HEK293T (cell line): Measurements from ENCODE around the gene NEURL2.
A peak's percentile ranks its signal among the peaks of the same experiment; 100 is the strongest.

Experiments used
- CTCF ChIA-PET: fragments of 350-600 bp; formaldehyde crosslinking; extraction: SDS; loops from one replicate; lab custom pipeline; 2021; ENCODE audit warnings: antibody characterized with exemption, inconsistent platforms; lab: Yijun Ruan, JAX
- POLR2A ChIA-PET: fragments of 350-600 bp; formaldehyde crosslinking; extraction: SDS; loops from one replicate; lab custom pipeline; 2020; ENCODE audit warnings: antibody characterized with exemption, inconsistent platforms; lab: Yijun Ruan, JAX
- DNase-seq: peaks from one replicate; pipeline ENCODE4 v3.0.0; 2012; ENCODE audit warnings: mixed read lengths; ENCODE audit errors: extremely low spot score
- ARNT ChIP-seq: fragments of 450-650 bp; IDR thresholded peaks from 2 replicates; pipeline ENCODE4 v1.6.1; 2017; ENCODE audit warnings: mild to moderate bottlenecking
- BHLHE40 ChIP-seq: fragments of 450-650 bp; IDR thresholded peaks from 2 replicates; pipeline ENCODE4 v1.6.1; 2016; ENCODE audit warnings: mild to moderate bottlenecking, moderate library complexity, borderline replicate concordance
- CTBP1 ChIP-seq: fragments of 450-650 bp; IDR thresholded peaks from 2 replicates; pipeline ENCODE4 v1.6.1; 2016; ENCODE audit warnings: borderline replicate concordance
- ELF4 ChIP-seq: fragments of 450-650 bp; IDR thresholded peaks from 2 replicates; pipeline ENCODE4 v1.6.1; 2017; ENCODE audit warnings: antibody characterized with exemption
- FOXA1 ChIP-seq: fragments of 450-650 bp; IDR thresholded peaks from 2 replicates; pipeline ENCODE4 v1.6.1; 2016; ENCODE audit warnings: mild to moderate bottlenecking
- FOXK2 ChIP-seq: fragments of 450-650 bp; IDR thresholded peaks from 2 replicates; pipeline ENCODE4 v1.6.1; 2016; ENCODE audit warnings: mild to moderate bottlenecking
- FOXM1 ChIP-seq: fragments of 450-650 bp; IDR thresholded peaks from 2 replicates; pipeline ENCODE4 v1.6.1; 2017; ENCODE audit warnings: mild to moderate bottlenecking, borderline replicate concordance
- HDGF ChIP-seq: fragments of 450-650 bp; IDR thresholded peaks from 2 replicates; pipeline ENCODE4 v1.6.1; 2017; ENCODE audit warnings: antibody characterized with exemption, borderline replicate concordance
- L3MBTL2 ChIP-seq: fragments of 450-650 bp; conservative IDR thresholded peaks from 2 replicates; pipeline ENCODE4 v1.6.1; 2016; ENCODE audit warnings: mild to moderate bottlenecking
- LEF1 ChIP-seq: fragments of 450-650 bp; IDR thresholded peaks from 2 replicates; pipeline ENCODE4 v1.6.1; 2017; ENCODE audit warnings: mild to moderate bottlenecking, borderline replicate concordance
- NFRKB ChIP-seq: fragments of 450-650 bp; IDR thresholded peaks from 2 replicates; pipeline ENCODE4 v1.6.1; 2016; ENCODE audit warnings: mild to moderate bottlenecking, moderate library complexity
- PKNOX1 ChIP-seq: fragments of 450-650 bp; IDR thresholded peaks from 2 replicates; pipeline ENCODE4 v1.6.1; 2016
- SP1 ChIP-seq: fragments of 450-650 bp; IDR thresholded peaks from 2 replicates; pipeline ENCODE4 v1.6.1; 2017
- SUZ12 ChIP-seq: fragments of 450-650 bp; IDR thresholded peaks from 2 replicates; pipeline ENCODE4 v1.6.1; 2016; ENCODE audit warnings: mild to moderate bottlenecking
- TARDBP ChIP-seq: fragments of 450-650 bp; IDR thresholded peaks from 2 replicates; pipeline ENCODE4 v1.6.1; 2016
- ZNF384 ChIP-seq: fragments of 450-650 bp; IDR thresholded peaks from 2 replicates; pipeline ENCODE4 v1.6.1; 2016

The NEURL2 gene

GRCh38 chr20:45917790-45918141 lies 26.8 kb upstream of the NEURL2 start:
- ChIA-PET POLR2A (interaction anchor here (3.0 kb wide), 1 partner anchor 17 kb away, joined by 11 read pairs; the partner anchor contains the start of gene PCIF1), CTCF (no interaction called here)
- no peak for DNase-seq
- TF ChIP-seq FOXA1 (no peak), BHLHE40 (no peak), TARDBP (no peak), FOXK2 (no peak), LEF1 (no peak), CTBP1 (no peak), SP1 (no peak), ZNF384 (no peak), FOXM1 (no peak), HDGF (no peak), SUZ12 (no peak), NFRKB (no peak)

- ChIA-PET POLR2A (no interaction called here), CTCF (no interaction called here)
- DNase-seq = no peak
- TF ChIP-seq ZNF384 (no peak), SUZ12 (no peak), ARNT (no peak)
Measured at GRCh38 chr20:45913116-45913515, 22.1 kb upstream of the NEURL2 start.

- DNase-seq = no peak
- CTCF ChIA-PET = no interaction called here
- TF ChIP-seq L3MBTL2 = no peak
- POLR2A ChIA-PET = no interaction called here
Measured at GRCh38 chr20:45912344-45912682, 21.3 kb upstream of the NEURL2 start.

- no peak for DNase-seq
- no peak for TF ChIP-seq ELF4
- 0 out of 2 replicates have a peak, but pooled peaks have one; percentile 36 for TF ChIP-seq L3MBTL2
- POLR2A ChIA-PET = interaction anchor here (1.4 to 1.6 kb wide), 2 partner anchors 18 to 30 kb away, joined by 3 to 5 read pairs; no protein-coding TSS in a partner anchor
Measured at GRCh38 chr20:45911486-45912343, 20.7 kb upstream of the NEURL2 start, which contains the start of gene PLTP. Gene PLTP, minus strand, starts transcription at chr20:45912155. Its CDS starts 703 bp downstream, at chr20:45911452.

GRCh38 chr20:45910670-45911485 lies 19.9 kb upstream of the NEURL2 start:
- ChIA-PET POLR2A (interaction anchor here (0.6 to 1.6 kb wide), 7 partner anchors 9 to 54 kb away, joined by 3 to 6 read pairs (median 3); partner anchors contain the start of genes ACOT8, PCIF1 and ZSWIM3), CTCF (no interaction called here)
- peak; percentile 79 for TF ChIP-seq PKNOX1
- TF ChIP-seq ZNF384 = no peak
- 0 out of 2 replicates have a peak, but pooled peaks have one; percentile 24 for TF ChIP-seq HDGF
- peak; percentile 99 for DNase-seq

More at GRCh38 chr20:45911486-45912343, 20.7 kb upstream of the NEURL2 start, which contains the start of gene PLTP:
- CTCF ChIA-PET = no interaction called here

GRCh38 chr20:45909817-45910669 lies 19.0 kb upstream of the NEURL2 start:
- no peak for DNase-seq
- POLR2A ChIA-PET = interaction anchor here (0.7 to 1.6 kb wide), 7 partner anchors 15 to 53 kb away, joined by 3 to 6 read pairs (median 3); partner anchors contain the start of genes ACOT8, CTSA and ZSWIM3
- CTCF ChIA-PET = no interaction called here
- TF ChIP-seq PKNOX1 (no peak), HDGF (no peak), FOXM1 (no peak), CTBP1 (no peak), TARDBP (no peak), SUZ12 (no peak), ELF4 (no peak), FOXK2 (no peak), BHLHE40 (no peak), ARNT (no peak), SP1 (no peak), L3MBTL2 (no peak), ZNF384 (no peak), NFRKB (no peak), LEF1 (no peak), FOXA1 (no peak)
